ENCODE data around the gene SMARCD3. TPM values are rescaled to one million over a fixed set of nuclear protein-coding genes. Genes with fewer than 3 reads are reported as not detected.

Gene SMARCD3
- total and polyA plus RNA-seq, 9 of the 15 experiments (the other 6 are each of a cell fraction or from before 2014, with no cell fraction given) = 0.43 to 3.6 (median 2.6) TPM

DNA sequence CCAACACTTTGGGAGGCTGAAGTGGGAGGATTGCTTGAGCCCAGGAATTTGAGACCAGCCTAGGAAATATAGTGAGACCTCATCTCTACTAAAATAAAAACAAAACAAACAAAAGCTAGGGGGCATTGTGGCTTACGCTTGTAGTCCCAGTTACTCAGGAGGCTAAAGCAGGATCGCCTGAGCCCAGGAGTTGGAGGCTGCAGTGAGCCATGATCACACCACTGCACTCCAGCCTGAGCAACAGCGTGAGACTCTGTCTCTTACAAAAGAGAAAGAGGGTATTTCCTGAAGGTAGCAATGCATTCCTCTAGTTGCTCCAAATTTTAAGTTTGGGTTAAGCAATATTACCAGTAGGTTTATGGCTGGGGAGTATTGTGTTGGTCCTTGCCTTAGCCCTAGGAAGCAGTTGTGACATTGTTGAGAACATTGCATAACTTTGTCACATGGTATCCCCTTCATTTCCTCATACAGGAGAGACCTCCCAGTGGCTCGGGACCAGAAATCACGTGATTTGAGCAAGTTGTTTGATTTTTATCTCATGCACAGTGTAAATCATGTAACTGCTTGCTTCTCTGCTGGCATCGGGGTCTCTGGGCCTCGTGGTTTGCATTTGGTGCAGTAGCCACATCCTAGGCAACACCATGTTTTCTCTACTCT, 23.3 kb upstream of the SMARCD3 start (continued):
- TF ChIP-seq ZBTB40 (IDR thresholded peaks at IDR 0.05) (no peak), ZBTB40 (CRISPR knock-in tag; IDR thresholded peaks at IDR 0.05) (no peak), ZNF165 (CRISPR knock-in tag; IDR thresholded peaks at IDR 0.05; ENCODE audit: borderline replicate concordance) (no peak), ZNF354B (CRISPR knock-in tag; IDR thresholded peaks at IDR 0.05) (0 out of 2 replicates have a peak, but pooled peaks have one; percentile 14), HNRNPK (IDR thresholded peaks at IDR 0.05; ENCODE audit: low read depth, low read length, poor library complexity, severe bottlenecking) (no peak), NFRKB (IDR thresholded peaks at IDR 0.05; ENCODE audit: low read depth) (no peak), ZNF583 (CRISPR knock-in tag; IDR thresholded peaks at IDR 0.05) (0 out of 2 replicates have a peak, but pooled peaks have one; percentile 56), BRD9 (IDR thresholded peaks at IDR 0.05; ENCODE audit: low read depth, partially characterized antibody) (no peak), CHD2 (IDR thresholded peaks at IDR 0.05; ENCODE audit: low read depth, low read length) (no peak), STAG1 (CRISPR knock-in tag; IDR thresholded peaks at IDR 0.05; ENCODE audit: borderline replicate concordance) (no peak)
- TF ChIP-seq, protein P1, sequence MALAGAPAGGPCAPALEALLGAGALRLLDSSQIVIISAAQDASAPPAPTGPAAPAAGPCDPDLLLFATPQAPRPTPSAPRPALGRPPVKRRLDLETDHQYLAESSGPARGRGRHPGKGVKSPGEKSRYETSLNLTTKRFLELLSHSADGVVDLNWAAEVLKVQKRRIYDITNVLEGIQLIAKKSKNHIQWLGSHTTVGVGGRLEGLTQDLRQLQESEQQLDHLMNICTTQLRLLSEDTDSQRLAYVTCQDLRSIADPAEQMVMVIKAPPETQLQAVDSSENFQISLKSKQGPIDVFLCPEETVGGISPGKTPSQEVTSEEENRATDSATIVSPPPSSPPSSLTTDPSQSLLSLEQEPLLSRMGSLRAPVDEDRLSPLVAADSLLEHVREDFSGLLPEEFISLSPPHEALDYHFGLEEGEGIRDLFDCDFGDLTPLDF (CRISPR knock-in tag; IDR thresholded peaks at IDR 0.05) = no peak

Measured in K562 (cell line).